Measurements from ENCODE around the gene SLC4A7. TPM values are rescaled to one million over a fixed set of nuclear protein-coding genes. Genes with fewer than 3 reads are reported as not detected.

The SLC4A7 gene
- polyA plus RNA-seq, 1 donor (not counting 4 experiments of a cell fraction or from before 2014, with no cell fraction given): 28.5 TPM

- H2AFZ ChIP-seq (ENCODE audit: control insufficient read depth, low read length): no peak overlapping the region
- H3K4me1 ChIP-seq (ENCODE audit: control insufficient read depth, extremely low read depth, insufficient read depth, low read length): peaks cover 12% of the 10 kb centered on the region
- no peaks in the 10 kb centered on the region for H3K27me3 ChIP-seq (ENCODE audit: control insufficient read depth, extremely low read depth, insufficient read depth, low read length)
- dilution Hi-C loops (cut with MboI; ENCODE audit: extremely low pct_ligation_motif_present, low sequenced_read_pairs): no loop called here
- FAIRE-seq (no peak), DNase-seq (ENCODE audit: low read depth, low spot score) (no peak)
- no peak overlapping the region for H3K9ac ChIP-seq (ENCODE audit: control insufficient read depth, extremely low read depth, insufficient read depth, low read length)
- H3K27ac ChIP-seq (ENCODE audit: control insufficient read depth, insufficient read depth, low read length): no peak overlapping the region
- H3K79me2 ChIP-seq (ENCODE audit: control insufficient read depth, insufficient read depth, low read length): no peaks in the 10 kb centered on the region
- no peaks in the 10 kb centered on the region for H3K36me3 ChIP-seq (ENCODE audit: control insufficient read depth in 2 of 2, extremely low read depth in 1 of 2, insufficient read depth in 2 of 2, low read length in 2 of 2)
- no peaks in the 10 kb centered on the region for H3K9me1 ChIP-seq (ENCODE audit: control insufficient read depth, extremely low read depth, insufficient read depth, low read length)
- no peaks in the 10 kb centered on the region for H3K9me3 ChIP-seq (ENCODE audit: control insufficient read depth, low read depth, low read length)
- H3K4me3 ChIP-seq (ENCODE audit: control insufficient read depth in 2 of 3, extremely low read depth in 1 of 3, insufficient read depth in 2 of 3, low read depth in 1 of 3, low read length in 3 of 3): no peak overlapping the region
- H4K20me1 ChIP-seq (ENCODE audit: control insufficient read depth, extremely low read depth, insufficient read depth, low read length): no peaks in the 10 kb centered on the region
- no peak overlapping the region for H3K4me2 ChIP-seq (ENCODE audit: control insufficient read depth, extremely low read depth, insufficient read depth, low read depth, low read length)
- TF ChIP-seq CTCF (optimal IDR thresholded peaks at IDR 0.05 in 1 of 3, IDR thresholded peaks at IDR 0.05 in 1 of 3, conservative IDR thresholded peaks at IDR 0.05 in 1 of 3; ENCODE audit: extremely low read depth in 1 of 3, insufficient read depth in 2 of 3, low read length in 3 of 3) (no peak), EZH2 (IDR thresholded peaks at IDR 0.05; ENCODE audit: low read length) (no peak)
Measured at GRCh38 chr3:27342267-27342666, 141.9 kb downstream of the SLC4A7 start.

- H3K9me1 ChIP-seq (ENCODE audit: control insufficient read depth, extremely low read depth, insufficient read depth, low read length): no peaks in the 10 kb centered on the region
- dilution Hi-C loops (cut with MboI; ENCODE audit: extremely low pct_ligation_motif_present, low sequenced_read_pairs): no loop called here
- no peak overlapping the region for H3K27ac ChIP-seq (ENCODE audit: control insufficient read depth, insufficient read depth, low read length)
- H3K4me2 ChIP-seq (ENCODE audit: control insufficient read depth, extremely low read depth, insufficient read depth, low read depth, low read length): no peak overlapping the region
- TF ChIP-seq EZH2 (IDR thresholded peaks at IDR 0.05; ENCODE audit: low read length) (no peak), CTCF (optimal IDR thresholded peaks at IDR 0.05 in 1 of 3, IDR thresholded peaks at IDR 0.05 in 1 of 3, conservative IDR thresholded peaks at IDR 0.05 in 1 of 3; ENCODE audit: extremely low read depth in 1 of 3, insufficient read depth in 2 of 3, low read length in 3 of 3) (no peak)
- no peak overlapping the region for H2AFZ ChIP-seq (ENCODE audit: control insufficient read depth, low read length)
- H3K9ac ChIP-seq (ENCODE audit: control insufficient read depth, extremely low read depth, insufficient read depth, low read length): no peak overlapping the region
- peaks cover 3% of the 10 kb centered on the region for H3K4me1 ChIP-seq (ENCODE audit: control insufficient read depth, extremely low read depth, insufficient read depth, low read length)
- no peaks in the 10 kb centered on the region for H3K9me3 ChIP-seq (ENCODE audit: control insufficient read depth, low read depth, low read length)
- no peaks in the 10 kb centered on the region for H3K27me3 ChIP-seq (ENCODE audit: control insufficient read depth, extremely low read depth, insufficient read depth, low read length)
- H4K20me1 ChIP-seq (ENCODE audit: control insufficient read depth, extremely low read depth, insufficient read depth, low read length): no peaks in the 10 kb centered on the region
- FAIRE-seq: no peak
- no peak for DNase-seq (ENCODE audit: low read depth, low spot score)
- H3K79me2 ChIP-seq (ENCODE audit: control insufficient read depth, insufficient read depth, low read length): no peaks in the 10 kb centered on the region
- H3K36me3 ChIP-seq (ENCODE audit: control insufficient read depth in 2 of 2, extremely low read depth in 1 of 2, insufficient read depth in 2 of 2, low read length in 2 of 2): no peaks in the 10 kb centered on the region
- no peak overlapping the region for H3K4me3 ChIP-seq (ENCODE audit: control insufficient read depth in 2 of 3, extremely low read depth in 1 of 3, insufficient read depth in 2 of 3, low read depth in 1 of 3, low read length in 3 of 3)
Measured at GRCh38 chr3:27340534-27340933, 143.7 kb downstream of the SLC4A7 start.

All from keratinocyte (primary cell).